ENCODE data around the gene CCM2. TPM values are rescaled to one million over a fixed set of nuclear protein-coding genes. Genes with fewer than 3 reads are reported as not detected.
A peak's percentile ranks its signal among the peaks of the same experiment; 100 is the strongest.

CCM2 gene
- total RNA-seq, 4 donors from 2014 or later: 41.1 to 46.3 (median 44.0) TPM

DNA sequence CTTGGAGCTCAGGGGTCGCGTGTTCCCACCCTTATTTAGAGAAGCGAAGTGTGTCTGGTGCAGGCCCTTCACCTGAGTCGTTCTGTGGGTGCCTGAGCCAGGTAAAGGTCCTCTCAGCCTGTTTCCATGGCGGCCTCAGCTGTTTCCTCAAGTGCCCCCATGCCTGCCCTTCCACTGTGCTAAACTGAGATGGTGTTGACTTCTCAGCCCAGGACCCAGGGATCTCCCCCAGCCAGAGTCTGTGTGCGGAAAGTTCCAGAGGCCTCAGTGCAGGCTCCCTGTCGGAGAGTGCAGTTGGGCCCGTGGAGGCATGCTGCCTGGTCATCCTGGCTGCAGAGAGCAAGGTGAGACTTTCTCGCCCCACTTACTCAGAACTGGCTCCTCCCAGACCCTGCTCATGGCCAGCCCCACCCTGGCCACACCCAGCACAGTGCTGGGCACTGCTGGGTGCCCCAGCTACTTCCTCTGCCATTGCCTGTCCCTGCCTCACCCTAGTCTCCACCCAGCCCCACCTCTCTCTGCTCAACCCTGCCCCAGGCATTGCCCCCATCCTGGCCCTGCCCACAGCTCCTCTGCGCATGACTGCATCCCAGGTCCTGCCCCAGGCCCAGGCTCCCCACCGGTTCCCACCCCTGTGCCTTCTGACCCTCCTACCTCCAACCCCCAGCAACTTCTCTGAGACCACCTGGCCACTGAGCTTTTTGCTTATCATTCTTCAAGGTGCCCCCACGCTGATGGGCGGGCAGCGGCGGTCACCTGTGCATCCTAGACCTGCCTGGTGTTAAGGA lies 68.4 kb downstream of the CCM2 start:
- 94 to 96% methylated on average over 13 to 15 of the region's 15 CpGs for WGBS, 2 donors
- Histone ChIP-seq H3K36me3 (peaks cover 0 to 96% (median 14%) of the 10 kb centered on the region in 3 donors), H3K27ac (no peak overlapping the region), H3K4me3 (no peak overlapping the region), H3K4me1 (peaks cover 0 to 11% (median 0%) of the 10 kb centered on the region in 4 donors), H3K9me3 (no peaks in the 10 kb centered on the region), H3K27me3 (no peaks in the 10 kb centered on the region)
- no peak for TF ChIP-seq POLR2A (IDR thresholded peaks at IDR 0.05)
- no peak for TF ChIP-seq CTCF (IDR thresholded peaks at IDR 0.05)
- DNase-seq (ENCODE audit: low spot score in 2 of 2): no peak

- TF ChIP-seq CTCF (IDR thresholded peaks at IDR 0.05) (no peak), POLR2A (IDR thresholded peaks at IDR 0.05) (no peak), EP300 (IDR thresholded peaks at IDR 0.05) (no peak)
- Histone ChIP-seq H3K36me3 (peaks cover 0 to 97% (median 25%) of the 10 kb centered on the region in 3 donors), H3K9me3 (no peaks in the 10 kb centered on the region), H3K27ac (no peak overlapping the region), H3K4me1 (peaks cover 0 to 11% (median 0%) of the 10 kb centered on the region in 4 donors), H3K27me3 (no peaks in the 10 kb centered on the region), H3K4me3 (no peak overlapping the region)
- DNase-seq (ENCODE audit: low spot score in 2 of 2): no peak
- 91 to 92% methylated on average over 12 to 15 of the region's 15 CpGs for WGBS, 2 donors
These were observed 69.6 kb downstream of the CCM2 start for GRCh38 chr7:45069444-45070253.

DNA sequence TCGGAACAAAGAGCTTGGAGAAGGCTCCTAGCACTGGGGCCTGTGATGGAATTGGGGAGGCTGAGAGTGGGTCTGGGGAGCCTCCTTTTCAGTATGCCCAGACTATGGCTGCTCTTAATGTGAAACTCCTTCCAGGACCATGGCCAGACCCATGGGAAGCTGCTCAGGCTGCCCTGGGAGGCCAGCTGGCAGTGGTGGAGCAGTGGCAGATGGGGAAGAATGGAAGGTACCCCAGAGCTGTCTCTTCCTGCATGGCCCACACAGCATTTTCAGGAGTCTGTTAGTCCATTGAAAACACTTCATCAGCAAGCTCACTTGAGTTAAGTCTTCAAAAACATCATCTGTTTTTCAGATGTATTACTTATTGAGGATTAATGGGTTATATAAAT lies 70.2 kb downstream of the CCM2 start:
- 100% methylated on average over 1 of the region's 1 CpG for WGBS, 2 donors

GRCh38 chr7:45071528-45071927 lies 71.5 kb downstream of the CCM2 start:
- Histone ChIP-seq H3K4me1 (no peaks in the 10 kb centered on the region), H3K9me3 (no peaks in the 10 kb centered on the region), H3K27me3 (no peaks in the 10 kb centered on the region), H3K36me3 (peaks cover 0 to 97% (median 30%) of the 10 kb centered on the region in 3 donors), H3K27ac (no peak overlapping the region), H3K4me3 (no peak overlapping the region)
- TF ChIP-seq EP300 (IDR thresholded peaks at IDR 0.05): no peak
- 79 to 81% methylated on average over 3 of the region's 3 CpGs for WGBS, 2 donors
- no peak for DNase-seq (ENCODE audit: low spot score in 2 of 2)

More for the DNA sequence above, 70.2 kb downstream of the CCM2 start:
- Histone ChIP-seq H3K27ac (no peak overlapping the region), H3K36me3 (peaks cover 0 to 97% (median 30%) of the 10 kb centered on the region in 3 donors), H3K4me3 (no peak overlapping the region), H3K27me3 (no peaks in the 10 kb centered on the region), H3K4me1 (peaks cover 0 to 6% (median 0%) of the 10 kb centered on the region in 4 donors), H3K9me3 (no peaks in the 10 kb centered on the region)
- DNase-seq (ENCODE audit: low spot score in 2 of 2): no peak
- TF ChIP-seq POLR2A (IDR thresholded peaks at IDR 0.05) (no peak), EP300 (IDR thresholded peaks at IDR 0.05) (no peak), CTCF (IDR thresholded peaks at IDR 0.05) (no peak)

DNA sequence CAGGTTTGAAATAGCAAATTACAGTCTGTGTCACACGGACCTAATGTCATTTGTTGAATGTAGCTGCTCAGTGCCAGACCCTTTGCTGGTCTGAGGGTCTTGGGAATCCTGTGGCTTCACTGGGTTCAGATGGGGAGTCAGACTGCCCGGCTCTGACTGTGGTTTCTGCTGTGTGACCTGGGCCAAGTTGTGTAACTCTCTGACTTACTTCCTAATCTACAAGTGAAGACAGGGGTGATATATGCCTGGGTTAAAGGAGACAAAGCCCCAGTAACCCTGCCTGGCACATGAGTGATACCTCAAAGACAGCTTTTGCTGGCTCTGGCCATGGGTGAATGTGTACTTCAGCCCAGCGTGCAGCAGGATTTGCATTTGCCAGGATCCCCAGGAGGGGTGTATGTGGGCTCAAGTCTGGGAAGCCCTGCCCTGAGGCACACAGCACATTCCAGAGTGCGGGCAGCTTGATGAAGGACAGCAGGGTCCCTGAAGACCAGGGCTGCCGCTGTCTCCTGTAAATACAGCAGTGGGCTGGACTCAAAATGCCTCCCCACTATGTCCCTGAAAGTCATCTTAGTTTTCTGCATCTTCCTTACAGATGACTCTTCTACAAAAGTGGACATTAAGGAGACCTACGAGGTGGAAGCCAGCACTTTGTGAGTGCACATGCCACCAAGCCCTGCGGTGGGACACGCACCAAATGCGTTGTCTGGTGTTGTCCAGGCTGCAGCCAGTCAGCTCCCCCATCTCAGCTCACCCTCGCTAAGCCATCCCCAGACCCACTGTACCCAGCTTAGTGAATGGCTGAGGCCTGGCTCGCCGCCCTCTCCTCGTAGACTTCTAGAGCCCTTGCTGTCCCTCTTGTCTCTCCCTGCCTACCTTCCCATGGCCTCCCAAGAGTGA lies 72.4 kb downstream of the CCM2 start:
- no peak for TF ChIP-seq CTCF (IDR thresholded peaks at IDR 0.05)
- no peak for TF ChIP-seq POLR2A (IDR thresholded peaks at IDR 0.05)
- no peak for TF ChIP-seq EP300 (IDR thresholded peaks at IDR 0.05)
- Histone ChIP-seq H3K4me3 (no peak overlapping the region), H3K36me3 (peaks cover 0 to 100% (median 30%) of the 10 kb centered on the region in 3 donors), H3K27ac (peak overlapping the region in 1 of 4 donors; percentile 10), H3K27me3 (no peaks in the 10 kb centered on the region), H3K4me1 (no peaks in the 10 kb centered on the region), H3K9me3 (no peaks in the 10 kb centered on the region)
- WGBS, 2 donors: 80 to 87% methylated on average over 12 to 13 of the region's 13 CpGs
- no peak for DNase-seq (ENCODE audit: low spot score in 2 of 2)

All from tibial nerve (tissue), 4 donors.